DMS114 treated with DMSO at 0.1 percent for 48 hours (cell line): ENCODE results near the gene LMTK2.
"Not testable (repeated sequence)": the region's sequence is repeated elsewhere in the genome, so short reads cannot be mapped to it uniquely, and the experiment has no call there.

ENCODE experiments used
- DNase-seq: peaks from one replicate; lab custom pipeline; 2025; ENCODE audit not compliant: unreplicated experiment; lab: John Stamatoyannopoulos, UW

The LMTK2 gene

GRCh38 chr7:98215561-98216495 lies 109.2 kb downstream of the LMTK2 start:
- DNase-seq, result no peak

GRCh38 chr7:98216941-98217622 lies 110.4 kb downstream of the LMTK2 start:
- no peak for DNase-seq

- no peak for DNase-seq
Observed at GRCh38 chr7:98217623-98218582, 111.2 kb downstream of the LMTK2 start.

- not testable (repeated sequence) for DNase-seq
Observed at GRCh38 chr7:98219382-98219781, 112.7 kb downstream of the LMTK2 start.

GRCh38 chr7:98221611-98222532 lies 115.2 kb downstream of the LMTK2 start:
- no peak for DNase-seq

- no peak for DNase-seq
Observed at GRCh38 chr7:98222533-98223195, 116.0 kb downstream of the LMTK2 start.

- DNase-seq, result no peak
Observed at GRCh38 chr7:98223351-98223897, 116.8 kb downstream of the LMTK2 start.

GRCh38 chr7:98223898-98224700 lies 117.4 kb downstream of the LMTK2 start:
- no peak for DNase-seq

GRCh38 chr7:98224701-98225181 lies 118.1 kb downstream of the LMTK2 start:
- DNase-seq, result no peak

- no peak for DNase-seq
Observed at GRCh38 chr7:98225913-98226614, 119.4 kb downstream of the LMTK2 start.

- no peak for DNase-seq
Observed at GRCh38 chr7:98227939-98228338, 121.3 kb downstream of the LMTK2 start.

- DNase-seq, result no peak
Observed at GRCh38 chr7:98228801-98229200, 122.1 kb downstream of the LMTK2 start.

- DNase-seq, result no peak
Observed at GRCh38 chr7:98229441-98229840, 122.8 kb downstream of the LMTK2 start.

- no peak for DNase-seq
Observed at GRCh38 chr7:98229991-98230745, 123.5 kb downstream of the LMTK2 start.

GRCh38 chr7:98230746-98231471 lies 124.2 kb downstream of the LMTK2 start:
- DNase-seq, result no peak
